Activated naive CD4-positive, alpha-beta T cell treated with anti-CD3 and anti-CD28 coated beads for 36 hours (primary cell): Measurements from ENCODE around the gene SLC19A2. TPM values are rescaled to one million over a fixed set of nuclear protein-coding genes. Genes with fewer than 3 reads are reported as not detected.
A peak's percentile ranks its signal among the peaks of the same experiment; 100 is the strongest.

Experiments
- CTCF ChIA-PET: fragments of 350-600 bp; sonication (Branson Sonifier 250); formaldehyde crosslinking; loops from one replicate; lab custom pipeline; 2021; ENCODE audit warnings: antibody characterized with exemption; lab: Charles Lee
- DNase-seq: peaks from one replicate; pipeline ENCODE4 v3.0.0-alpha.2; 2020
- H3K27ac Mint-ChIP-seq: one replicate; pipeline ENCODE4 v1.8.0; 2021; ENCODE audit warnings: mild to moderate bottlenecking, mixed read lengths
- H3K27me3 Mint-ChIP-seq: one replicate; pipeline ENCODE4 v1.8.0; 2021; ENCODE audit warnings: low read depth, mixed read lengths
- H3K36me3 Mint-ChIP-seq: one replicate; pipeline ENCODE4 v1.8.0; 2021; ENCODE audit warnings: low read depth, mixed read lengths
- H3K4me1 Mint-ChIP-seq: one replicate; pipeline ENCODE4 v1.8.0; 2021; ENCODE audit warnings: low read depth, mixed read lengths
- H3K4me3 Mint-ChIP-seq: one replicate; pipeline ENCODE4 v1.8.0; 2021; ENCODE audit warnings: mild to moderate bottlenecking, moderate library complexity, mixed read lengths
- H3K9me3 Mint-ChIP-seq: one replicate; pipeline ENCODE4 v1.8.0; 2021; ENCODE audit warnings: mixed read lengths
- intact Hi-C: fragments of 100-400 bp; cut with micrococcal nuclease; formaldehyde crosslinking; loops from one replicate; pipeline ENCODE4 v1.15.1; 2023
- total RNA-seq, 2 experiments: library from RNA; stranded (reverse); gene quantifications; one replicate each; pipeline ENCODE4 v1.2.3, GENCODE V29; 2021

Gene SLC19A2
- total RNA-seq, 2 experiments from 2014 or later = 3.2 to 3.6 TPM

DNA sequence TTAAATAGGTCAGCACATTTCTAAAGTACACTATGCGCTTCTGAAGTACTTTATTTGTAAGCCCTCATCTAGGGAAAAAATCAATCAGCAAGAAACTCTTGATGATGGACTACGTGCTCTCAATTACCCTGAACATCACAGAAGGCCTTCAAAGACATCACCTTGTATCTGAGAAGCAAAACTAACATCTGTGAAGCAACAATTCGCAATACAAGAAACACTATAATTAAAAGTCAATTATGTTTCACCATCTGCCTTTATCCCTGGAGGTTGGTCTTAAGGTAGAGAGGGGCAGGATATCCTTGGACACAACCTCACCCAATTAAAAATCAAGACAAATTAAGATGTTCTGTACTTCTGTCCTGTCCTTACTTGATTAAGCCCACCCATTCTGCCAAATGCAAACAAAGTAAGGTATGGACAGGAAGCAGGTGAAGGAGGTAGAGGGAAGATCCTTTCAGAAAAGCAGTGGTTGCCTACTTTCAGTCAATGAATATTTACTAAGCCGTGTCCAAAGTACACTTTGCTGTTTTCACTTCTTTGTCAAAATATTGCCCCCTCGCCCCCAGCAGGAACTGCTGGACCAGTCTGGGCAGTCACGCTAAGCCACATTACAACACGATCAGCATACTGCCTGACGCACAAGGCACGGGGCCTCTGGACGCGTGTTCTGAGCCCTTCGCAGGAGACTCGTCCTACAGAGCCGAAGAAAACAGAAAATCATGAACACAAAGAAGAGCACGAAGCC is 887 bp downstream of the SLC19A2 start:
- CTCF ChIA-PET = no interaction called here
- peak; percentile 36 for DNase-seq
- no peaks in the 10 kb centered on the region for H3K27me3 Mint-ChIP-seq
- H3K36me3 Mint-ChIP-seq = no peaks in the 10 kb centered on the region
- peaks cover 51% of the 10 kb centered on the region for H3K4me1 Mint-ChIP-seq
- H3K9me3 Mint-ChIP-seq = no peaks in the 10 kb centered on the region
- peak overlapping the region; percentile 59 for H3K27ac Mint-ChIP-seq
- H3K4me3 Mint-ChIP-seq = peak overlapping the region; percentile 89
- intact Hi-C loops = loop anchor here (1.0 to 10.0 kb wide), 11 partner anchors 24 to 1308 kb away; partner anchors contain the start of genes KIFAP3, SCYL3 and TIPRL

DNA sequence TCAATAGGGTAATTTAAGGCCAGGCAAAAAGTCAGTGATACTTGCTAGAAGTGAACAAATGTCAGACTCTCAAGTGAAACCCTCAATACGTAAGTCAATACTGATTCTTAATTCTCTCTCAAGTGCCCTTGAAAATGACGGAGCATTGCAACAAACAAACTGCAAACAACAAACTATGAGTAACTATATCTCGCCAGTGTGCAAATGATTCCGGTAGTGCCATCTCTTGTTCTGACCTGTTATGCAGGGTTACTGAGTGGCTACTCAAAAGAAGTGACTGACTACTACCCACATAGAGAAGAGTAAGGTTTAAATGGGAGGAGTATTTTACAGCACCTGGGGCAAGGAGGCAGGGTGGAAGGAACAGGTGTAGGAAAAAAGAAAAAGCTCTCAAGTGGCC is 1.6 kb downstream of the SLC19A2 start:
- CTCF ChIA-PET = interaction anchor here (2.0 kb wide), 1 partner anchor 62 kb away, joined by 4 read pairs; no protein-coding TSS in a partner anchor
- Mint-ChIP-seq H3K36me3 (no peaks in the 10 kb centered on the region), H3K4me3 (peak overlapping the region; percentile 89), H3K27ac (no peak overlapping the region), H3K4me1 (peaks cover 47% of the 10 kb centered on the region), H3K9me3 (no peaks in the 10 kb centered on the region), H3K27me3 (no peaks in the 10 kb centered on the region)
- intact Hi-C loops = loop anchor here (2.0 to 10.0 kb wide), 3 partner anchors 25 to 959 kb away; no protein-coding TSS in a partner anchor
- no peak for DNase-seq

DNA sequence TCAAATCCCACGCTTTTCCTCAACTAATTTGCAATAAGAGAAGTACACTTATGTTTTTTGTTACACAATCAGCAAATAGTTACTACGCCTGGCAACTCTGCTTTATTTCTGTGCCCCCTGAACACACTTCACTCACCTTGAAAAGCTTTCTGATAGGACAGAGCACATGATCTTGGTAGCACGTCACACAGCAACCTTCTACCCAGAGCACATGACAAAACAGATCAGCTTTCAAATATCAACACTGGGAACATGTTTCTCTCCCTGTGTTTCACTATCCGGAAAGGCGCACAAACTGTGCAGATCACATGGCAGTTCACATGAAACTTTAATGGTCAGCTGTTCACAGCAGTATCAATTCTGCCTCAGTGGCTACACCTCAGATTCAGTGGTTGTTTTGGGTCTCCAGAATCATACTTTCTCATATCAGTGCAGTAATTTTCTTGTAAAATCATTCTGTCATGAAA is 2.2 kb downstream of the SLC19A2 start:
- DNase-seq = no peak
- CTCF ChIA-PET = interaction anchor here (2.0 kb wide), 1 partner anchor 63 kb away, joined by 4 read pairs; no protein-coding TSS in a partner anchor
- no peaks in the 10 kb centered on the region for H3K9me3 Mint-ChIP-seq
- intact Hi-C loops = loop anchor here (10.0 kb wide), 2 partner anchors 489 to 959 kb away; no protein-coding TSS in a partner anchor
- H3K36me3 Mint-ChIP-seq = no peaks in the 10 kb centered on the region
- H3K27me3 Mint-ChIP-seq = no peaks in the 10 kb centered on the region
- no peak overlapping the region for H3K27ac Mint-ChIP-seq
- H3K4me3 Mint-ChIP-seq = no peak overlapping the region
- peaks cover 46% of the 10 kb centered on the region for H3K4me1 Mint-ChIP-seq

DNA sequence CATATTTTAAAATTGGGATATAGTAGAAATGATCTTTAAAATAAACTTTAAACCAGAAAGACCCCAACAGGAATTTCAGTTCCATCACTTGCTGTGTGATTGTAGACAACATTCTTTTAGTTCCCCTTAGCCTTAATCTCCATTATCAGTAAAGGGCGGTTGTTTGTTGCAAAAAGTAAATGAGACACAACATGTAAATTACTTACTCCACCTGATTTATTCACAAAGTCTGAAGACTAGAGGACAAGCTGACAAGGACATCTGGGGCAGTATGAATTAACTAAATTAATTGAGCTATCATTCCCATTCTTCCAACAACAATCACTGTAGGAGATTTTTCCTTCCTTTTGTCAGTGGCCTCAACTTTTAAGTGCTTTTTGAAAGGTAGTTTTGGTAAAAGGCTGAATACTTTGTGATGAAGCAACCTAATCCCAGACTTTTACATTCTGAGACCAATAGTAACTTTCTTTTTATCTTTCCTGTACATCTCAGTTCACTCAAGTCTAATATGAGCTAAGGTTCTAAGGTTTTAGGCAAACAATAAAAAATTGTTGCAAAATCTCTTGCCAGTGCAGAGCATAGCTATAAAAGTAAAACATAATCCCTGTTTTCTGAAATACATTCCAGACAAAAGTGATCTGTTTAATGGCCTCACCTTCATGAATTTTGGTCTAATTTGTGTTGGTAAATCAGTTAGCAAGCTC is 6.2 kb downstream of the SLC19A2 start:
- no peaks in the 10 kb centered on the region for H3K27me3 Mint-ChIP-seq
- H3K36me3 Mint-ChIP-seq = peaks cover 2% of the 10 kb centered on the region
- H3K27ac Mint-ChIP-seq = no peak overlapping the region
- no peaks in the 10 kb centered on the region for H3K9me3 Mint-ChIP-seq
- DNase-seq = no peak
- peaks cover 17% of the 10 kb centered on the region for H3K4me1 Mint-ChIP-seq
- intact Hi-C loops = loop anchor here (10.0 kb wide), 2 partner anchors 485 to 955 kb away; no protein-coding TSS in a partner anchor
- CTCF ChIA-PET = interaction anchor here (0.8 to 1.1 kb wide), 2 partner anchors 116 to 322 kb away, joined by 3 to 8 read pairs; no protein-coding TSS in a partner anchor
- no peak overlapping the region for H3K4me3 Mint-ChIP-seq

DNA sequence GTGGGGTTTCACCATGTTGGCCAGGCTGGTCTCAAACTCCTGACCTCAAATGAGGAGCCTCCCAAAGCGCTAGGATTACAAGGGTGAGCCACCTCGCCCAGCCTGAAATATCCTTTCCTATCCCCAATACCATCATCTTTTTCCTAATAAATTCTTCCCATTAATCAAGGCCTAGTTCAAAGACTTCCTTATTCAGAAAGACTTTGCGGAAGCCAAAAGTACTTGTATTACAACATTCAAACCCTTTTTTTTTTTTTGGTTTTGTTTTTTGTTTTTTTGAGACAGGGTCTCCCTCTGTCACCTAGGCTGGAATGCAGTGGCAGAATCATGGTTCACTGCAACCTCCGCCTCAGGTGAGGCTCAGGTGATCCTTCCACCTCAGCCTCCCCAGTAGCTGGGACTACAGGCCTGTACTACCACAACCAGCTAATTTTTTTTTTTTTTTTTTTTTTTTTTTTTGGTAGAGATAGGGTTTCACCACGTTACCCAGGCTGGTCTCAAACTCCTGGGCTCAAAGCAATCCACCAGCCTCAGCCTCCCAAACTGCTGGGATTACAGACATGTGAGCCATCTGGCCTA is 7.6 kb downstream of the SLC19A2 start:
- Mint-ChIP-seq H3K27ac (no peak overlapping the region), H3K27me3 (no peaks in the 10 kb centered on the region), H3K4me3 (no peak overlapping the region), H3K9me3 (no peaks in the 10 kb centered on the region), H3K4me1 (peaks cover 4% of the 10 kb centered on the region), H3K36me3 (peaks cover 2% of the 10 kb centered on the region)
- no peak for DNase-seq
- intact Hi-C loops = no loop called here
- CTCF ChIA-PET = interaction anchor here (0.7 kb wide), 2 partner anchors 371 to 1033 kb away, joined by 3 to 4 read pairs; no protein-coding TSS in a partner anchor

DNA sequence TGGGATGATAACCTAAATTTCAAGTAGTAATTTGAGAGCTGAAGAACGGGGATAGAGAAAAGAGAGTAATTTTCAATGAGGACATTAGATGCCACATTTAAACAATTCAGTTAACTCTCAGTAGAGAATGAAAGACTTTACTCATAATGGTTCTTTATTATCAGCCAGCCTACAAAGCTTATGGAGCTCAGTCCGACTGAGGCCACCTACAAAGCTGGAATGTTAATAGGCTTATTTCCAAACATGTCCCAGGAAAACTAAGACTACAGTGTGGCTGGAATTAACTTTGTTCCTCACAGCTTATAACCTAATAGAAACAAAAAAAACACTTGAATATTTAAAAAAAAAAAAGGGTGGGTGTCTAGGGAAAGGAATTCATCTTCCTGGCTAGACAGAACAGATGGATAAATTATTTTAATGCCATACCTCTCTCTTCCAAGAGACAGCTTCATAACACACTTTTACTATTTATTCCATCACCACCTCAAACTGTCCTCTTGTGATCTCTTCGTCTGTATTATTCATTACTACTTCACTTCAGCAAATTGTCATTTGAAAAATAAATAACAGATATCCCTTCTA is 9.8 kb downstream of the SLC19A2 start:
- Mint-ChIP-seq H3K4me1 (peaks cover 4% of the 10 kb centered on the region), H3K36me3 (peaks cover 2% of the 10 kb centered on the region), H3K27ac (no peak overlapping the region), H3K9me3 (no peaks in the 10 kb centered on the region), H3K4me3 (no peak overlapping the region), H3K27me3 (no peaks in the 10 kb centered on the region)
- CTCF ChIA-PET = no interaction called here
- DNase-seq = no peak
- intact Hi-C loops = no loop called here

DNA sequence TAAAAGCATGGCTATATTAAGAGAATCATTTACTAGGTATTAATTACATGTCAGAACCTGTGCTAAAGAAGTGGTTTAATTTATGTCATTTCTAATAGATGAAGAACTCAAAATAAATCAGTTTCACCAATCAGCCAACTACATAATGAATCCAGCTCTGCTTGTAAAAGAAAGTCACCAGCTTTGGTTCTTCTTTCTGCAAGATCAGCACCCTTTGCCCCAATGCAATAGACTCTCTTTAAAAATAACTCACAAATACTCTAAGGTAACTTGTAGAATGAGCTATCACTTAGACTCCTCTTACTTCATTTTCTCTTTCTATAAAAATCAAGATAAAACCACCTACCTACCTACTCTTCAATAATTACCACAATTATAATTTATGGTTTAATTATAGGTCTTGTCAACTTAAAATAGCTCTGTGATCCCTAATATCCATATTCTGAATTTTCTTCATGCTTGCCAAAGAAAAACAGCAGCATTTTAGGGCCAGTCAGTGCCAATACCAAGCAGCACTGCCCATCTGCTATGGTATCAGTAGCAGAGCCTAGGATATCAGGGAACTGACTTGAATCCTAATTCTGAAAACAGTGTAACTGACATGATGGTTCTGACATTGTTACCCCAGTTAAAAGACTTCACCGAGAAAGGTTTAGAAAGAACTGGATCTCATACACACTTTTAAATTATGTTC is 11.3 kb downstream of the SLC19A2 start:
- DNase-seq = no peak
- H3K27me3 Mint-ChIP-seq = no peaks in the 10 kb centered on the region
- H3K4me3 Mint-ChIP-seq = no peak overlapping the region
- no peaks in the 10 kb centered on the region for H3K9me3 Mint-ChIP-seq
- no peak overlapping the region for H3K27ac Mint-ChIP-seq
- H3K36me3 Mint-ChIP-seq = peaks cover 2% of the 10 kb centered on the region
- CTCF ChIA-PET = interaction anchor here (0.6 kb wide), 1 partner anchor 1235 kb away, joined by 6 read pairs; no protein-coding TSS in a partner anchor
- intact Hi-C loops = no loop called here
- H3K4me1 Mint-ChIP-seq = no peaks in the 10 kb centered on the region

DNA sequence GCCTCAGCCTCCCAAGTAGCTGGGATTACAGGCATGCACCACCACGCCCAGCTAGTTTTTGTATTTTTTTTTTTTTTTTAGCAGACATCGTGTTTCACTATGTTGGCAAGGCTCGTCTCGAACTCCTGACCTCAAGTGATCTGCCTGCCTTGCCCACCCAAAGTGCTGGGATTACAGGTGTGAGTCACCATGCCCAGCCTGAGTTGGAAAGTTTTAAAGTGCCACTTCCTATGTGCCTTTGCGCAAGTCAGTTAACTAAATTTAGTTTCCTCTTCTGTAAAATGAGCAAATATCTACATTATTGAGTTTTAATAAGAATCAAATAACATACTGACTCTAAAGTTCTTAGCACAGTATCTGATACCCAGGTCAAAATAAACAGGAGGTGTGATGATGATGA is 12.4 kb downstream of the SLC19A2 start:
- CTCF ChIA-PET = interaction anchor here (1.0 kb wide), 2 partner anchors 12 to 870 kb away, joined by 3 read pairs; no protein-coding TSS in a partner anchor
- Mint-ChIP-seq H3K36me3 (peaks cover 2% of the 10 kb centered on the region), H3K9me3 (no peaks in the 10 kb centered on the region), H3K4me3 (no peak overlapping the region), H3K4me1 (no peaks in the 10 kb centered on the region), H3K27ac (no peak overlapping the region), H3K27me3 (no peaks in the 10 kb centered on the region)
- intact Hi-C loops = no loop called here
- DNase-seq = no peak

DNA sequence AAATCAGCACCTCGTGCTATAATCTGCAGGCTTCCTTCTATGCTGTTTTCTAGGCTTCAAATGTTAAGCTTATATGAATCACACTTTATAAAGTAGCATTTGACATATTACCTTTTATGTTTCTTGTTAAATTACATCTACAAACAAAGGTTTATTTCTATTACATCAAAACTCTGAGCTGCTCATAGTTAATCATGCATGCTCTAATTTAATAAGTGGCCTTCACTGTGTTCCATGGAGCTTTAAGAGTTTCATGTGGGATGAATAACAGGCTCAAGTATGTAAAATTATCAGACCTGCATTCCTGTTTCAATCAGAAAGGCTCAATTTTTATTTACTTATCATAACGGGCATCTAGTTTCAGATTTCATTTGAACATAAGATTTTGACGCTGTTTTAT is 13.0 kb downstream of the SLC19A2 start:
- Mint-ChIP-seq H3K36me3 (peaks cover under 1% of the 10 kb centered on the region), H3K4me3 (no peak overlapping the region), H3K4me1 (no peaks in the 10 kb centered on the region), H3K27me3 (no peaks in the 10 kb centered on the region), H3K27ac (no peak overlapping the region), H3K9me3 (no peaks in the 10 kb centered on the region)
- no peak for DNase-seq
- intact Hi-C loops = no loop called here
- CTCF ChIA-PET = interaction anchor here (1.0 kb wide), 3 partner anchors 11 to 869 kb away, joined by 3 read pairs; no protein-coding TSS in a partner anchor

DNA sequence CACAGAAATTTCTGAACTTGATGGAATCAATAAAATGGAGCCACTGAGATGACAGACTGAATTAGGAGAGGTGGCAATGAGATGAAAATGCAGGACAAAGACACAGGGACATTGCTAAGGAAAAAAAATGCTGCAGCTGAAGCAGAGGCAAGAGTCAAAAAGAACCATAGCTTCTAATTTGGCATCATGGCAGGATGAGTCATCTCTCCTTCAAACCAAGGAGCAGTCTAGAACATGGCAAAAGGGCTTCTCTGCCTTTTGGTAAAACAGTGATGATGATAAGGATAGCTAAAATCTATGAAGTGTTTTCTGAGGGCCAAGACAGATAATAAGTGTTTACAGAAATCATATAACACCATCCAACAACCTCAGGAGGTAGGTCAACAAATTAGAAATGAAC is 16.8 kb downstream of the SLC19A2 start:
- CTCF ChIA-PET = interaction anchor here (1.2 kb wide), 1 partner anchor 132 kb away, joined by 3 read pairs; no protein-coding TSS in a partner anchor
- H3K27ac Mint-ChIP-seq = no peak overlapping the region
- no peak overlapping the region for H3K4me3 Mint-ChIP-seq
- intact Hi-C loops = loop anchor here (5.0 kb wide), 1 partner anchor 58 kb away; no protein-coding TSS in a partner anchor
- peaks cover 3% of the 10 kb centered on the region for H3K36me3 Mint-ChIP-seq
- no peak for DNase-seq
- no peaks in the 10 kb centered on the region for H3K27me3 Mint-ChIP-seq
- no peaks in the 10 kb centered on the region for H3K9me3 Mint-ChIP-seq
- H3K4me1 Mint-ChIP-seq = no peaks in the 10 kb centered on the region
